GM12874 (cell line): ENCODE measurements around the gene MYH16.

Source experiments
- TF ChIP-seq, protein P1 (sequence below): IDR thresholded peaks from 2 replicates; pipeline ENCODE4 v1.5.1; 2011; ENCODE audit warnings: low read depth, mild to moderate bottlenecking, control low read depth, low read length, moderate library complexity; ENCODE audit not compliant: insufficient read depth

Gene MYH16

DNA sequence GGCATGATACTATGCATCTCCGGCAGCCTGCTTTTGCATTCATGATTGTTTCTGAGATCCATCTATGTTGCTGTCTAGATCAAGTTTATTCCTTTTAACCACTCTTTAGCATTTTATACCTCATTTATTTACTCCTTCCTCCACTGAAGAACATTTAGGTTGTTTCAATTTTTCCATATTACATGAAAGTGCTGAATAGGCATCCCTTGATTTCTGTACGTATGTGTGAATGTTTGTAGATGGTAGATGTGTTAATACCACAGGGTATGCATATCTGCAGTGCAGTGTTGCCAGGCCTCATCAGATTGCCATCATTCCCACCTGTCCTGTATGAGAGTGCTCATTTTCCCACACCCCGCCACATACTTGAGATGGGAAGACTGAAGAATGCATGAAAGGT, 67.0 kb downstream of the MYH16 start:
- TF ChIP-seq, protein P1, sequence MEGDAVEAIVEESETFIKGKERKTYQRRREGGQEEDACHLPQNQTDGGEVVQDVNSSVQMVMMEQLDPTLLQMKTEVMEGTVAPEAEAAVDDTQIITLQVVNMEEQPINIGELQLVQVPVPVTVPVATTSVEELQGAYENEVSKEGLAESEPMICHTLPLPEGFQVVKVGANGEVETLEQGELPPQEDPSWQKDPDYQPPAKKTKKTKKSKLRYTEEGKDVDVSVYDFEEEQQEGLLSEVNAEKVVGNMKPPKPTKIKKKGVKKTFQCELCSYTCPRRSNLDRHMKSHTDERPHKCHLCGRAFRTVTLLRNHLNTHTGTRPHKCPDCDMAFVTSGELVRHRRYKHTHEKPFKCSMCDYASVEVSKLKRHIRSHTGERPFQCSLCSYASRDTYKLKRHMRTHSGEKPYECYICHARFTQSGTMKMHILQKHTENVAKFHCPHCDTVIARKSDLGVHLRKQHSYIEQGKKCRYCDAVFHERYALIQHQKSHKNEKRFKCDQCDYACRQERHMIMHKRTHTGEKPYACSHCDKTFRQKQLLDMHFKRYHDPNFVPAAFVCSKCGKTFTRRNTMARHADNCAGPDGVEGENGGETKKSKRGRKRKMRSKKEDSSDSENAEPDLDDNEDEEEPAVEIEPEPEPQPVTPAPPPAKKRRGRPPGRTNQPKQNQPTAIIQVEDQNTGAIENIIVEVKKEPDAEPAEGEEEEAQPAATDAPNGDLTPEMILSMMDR: no peak

DNA sequence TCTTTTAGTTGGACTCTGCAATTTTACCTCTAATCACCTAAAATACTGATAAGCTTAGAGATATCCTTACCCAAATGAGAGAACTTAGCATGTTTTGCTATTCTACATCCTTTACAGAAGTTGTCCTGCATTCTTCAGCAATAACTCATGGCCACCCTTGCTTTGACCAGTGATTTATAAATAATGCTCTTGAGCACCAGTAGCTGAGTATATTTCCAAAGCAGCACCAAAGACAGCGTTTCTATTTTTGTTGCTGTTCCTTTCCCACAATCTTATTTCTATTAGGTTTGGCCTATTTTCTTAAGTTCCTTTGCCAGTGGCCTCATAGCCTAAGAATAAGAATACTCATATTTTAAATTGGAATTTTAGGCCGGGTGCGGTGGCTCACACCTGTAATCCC, 68.0 kb downstream of the MYH16 start:
- TF ChIP-seq, protein P1: no peak

DNA sequence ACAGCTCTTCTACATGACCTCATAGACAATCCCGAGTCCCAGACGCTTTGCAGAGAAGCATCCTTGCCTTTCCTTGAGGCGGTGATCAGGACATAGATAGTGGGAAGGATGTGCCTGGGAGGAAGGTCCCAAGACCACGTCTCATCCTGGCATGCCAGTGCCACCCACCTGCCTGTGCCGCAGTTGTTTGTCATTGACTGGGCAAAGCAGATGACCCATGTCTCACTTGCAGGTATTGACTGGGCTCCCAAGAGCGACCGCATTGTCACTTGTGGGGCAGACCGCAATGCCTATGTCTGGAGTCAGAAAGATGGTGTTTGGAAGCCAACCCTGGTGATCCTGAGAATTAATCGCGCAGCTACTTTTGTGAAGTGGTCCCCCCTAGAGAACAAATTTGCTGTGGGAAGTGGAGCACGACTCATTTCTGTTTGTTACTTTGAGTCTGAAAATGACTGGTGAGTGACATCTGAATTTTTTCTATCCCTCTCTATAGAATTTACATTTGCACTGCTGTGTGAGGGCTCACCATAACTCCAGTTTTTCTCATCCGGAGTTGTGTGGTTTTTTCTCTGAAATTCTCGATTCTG, 71.5 kb downstream of the MYH16 start:
- TF ChIP-seq, protein P1: no peak

DNA sequence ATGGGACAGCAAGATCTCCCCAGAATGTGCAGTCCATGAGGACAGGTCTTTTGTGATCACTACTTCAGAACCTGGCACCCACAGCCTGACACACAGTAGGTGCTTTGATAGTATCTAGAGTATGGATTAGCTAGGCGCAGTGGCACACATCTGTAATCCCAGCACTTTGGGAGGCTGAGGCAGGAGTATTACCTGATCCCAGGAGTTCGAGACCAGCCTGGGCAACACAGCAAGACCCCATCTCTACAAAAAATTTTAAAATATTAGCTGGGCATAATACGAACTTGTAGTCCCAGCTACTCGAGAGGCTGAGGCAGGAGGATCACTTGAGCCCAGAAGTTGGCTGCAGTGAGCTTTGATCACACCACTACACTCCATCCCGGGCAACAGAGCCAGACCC, 79.6 kb downstream of the MYH16 start:
- TF ChIP-seq, protein P1: no peak

- TF ChIP-seq, protein P1: no peak
Observed at GRCh38 chr7:99355098-99355497, 82.5 kb downstream of the MYH16 start.

- TF ChIP-seq, protein P1: no peak
Observed at GRCh38 chr7:99357701-99358490, 85.3 kb downstream of the MYH16 start.

GRCh38 chr7:99359465-99360154, 87.0 kb downstream of the MYH16 start:
- TF ChIP-seq, protein P1: no peak
